ENCODE measurements around the gene DYNC1H1. TPM values are rescaled to one million over a fixed set of nuclear protein-coding genes. Genes with fewer than 3 reads are reported as not detected.

Gene DYNC1H1
- total and polyA plus RNA-seq, 2 experiments from 2014 or later = 179 to 635 TPM

DNA sequence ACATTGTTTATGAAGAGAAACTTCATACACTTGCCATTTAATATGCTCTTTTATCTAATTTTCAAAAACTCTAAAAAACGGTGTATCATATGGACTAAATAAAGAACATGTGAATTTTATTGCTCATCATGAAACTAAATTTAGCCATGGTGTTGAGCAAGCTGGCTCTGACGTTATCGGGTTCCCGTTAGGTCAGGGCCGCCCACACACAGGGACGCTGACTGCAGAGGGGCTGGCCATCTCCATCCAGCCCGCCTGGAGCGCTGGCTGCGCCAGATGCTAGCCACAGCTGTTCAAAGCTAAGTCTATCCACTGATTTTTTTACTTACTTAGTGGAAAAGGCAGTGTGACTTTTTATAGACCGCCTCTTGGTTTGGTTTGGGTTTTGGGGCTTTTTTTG lies 36.5 kb upstream of the DYNC1H1 start:
- Mint-ChIP-seq H3K27ac (no peak overlapping the region), H3K4me3 (no peak overlapping the region), H3K4me1 (no peaks in the 10 kb centered on the region), H3K27me3 (ENCODE audit: insufficient read depth, low read depth, poor library complexity) (no peaks in the 10 kb centered on the region), H3K9me3 (no peaks in the 10 kb centered on the region), H3K36me3 (ENCODE audit: low read depth) (no peaks in the 10 kb centered on the region)
- no peaks in the 10 kb centered on the region for H3K4me1 ChIP-seq (ENCODE audit: insufficient read depth)
- H3K4me2 ChIP-seq = no peak overlapping the region
- no peak for TF ChIP-seq JUNB (IDR thresholded peaks at IDR 0.05; ENCODE audit: unreplicated experiment)
- TF ChIP-seq STAT1 (IDR thresholded peaks at IDR 0.05; ENCODE audit: unreplicated experiment) = no peak
- TF ChIP-seq EZH2phosphoT487 (IDR thresholded peaks at IDR 0.05; ENCODE audit: unreplicated experiment) = no peak
- TF ChIP-seq, protein P1, sequence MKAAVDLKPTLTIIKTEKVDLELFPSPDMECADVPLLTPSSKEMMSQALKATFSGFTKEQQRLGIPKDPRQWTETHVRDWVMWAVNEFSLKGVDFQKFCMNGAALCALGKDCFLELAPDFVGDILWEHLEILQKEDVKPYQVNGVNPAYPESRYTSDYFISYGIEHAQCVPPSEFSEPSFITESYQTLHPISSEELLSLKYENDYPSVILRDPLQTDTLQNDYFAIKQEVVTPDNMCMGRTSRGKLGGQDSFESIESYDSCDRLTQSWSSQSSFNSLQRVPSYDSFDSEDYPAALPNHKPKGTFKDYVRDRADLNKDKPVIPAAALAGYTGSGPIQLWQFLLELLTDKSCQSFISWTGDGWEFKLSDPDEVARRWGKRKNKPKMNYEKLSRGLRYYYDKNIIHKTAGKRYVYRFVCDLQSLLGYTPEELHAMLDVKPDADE (IDR thresholded peaks at IDR 0.05) = no peak
- TF ChIP-seq, protein P2, sequence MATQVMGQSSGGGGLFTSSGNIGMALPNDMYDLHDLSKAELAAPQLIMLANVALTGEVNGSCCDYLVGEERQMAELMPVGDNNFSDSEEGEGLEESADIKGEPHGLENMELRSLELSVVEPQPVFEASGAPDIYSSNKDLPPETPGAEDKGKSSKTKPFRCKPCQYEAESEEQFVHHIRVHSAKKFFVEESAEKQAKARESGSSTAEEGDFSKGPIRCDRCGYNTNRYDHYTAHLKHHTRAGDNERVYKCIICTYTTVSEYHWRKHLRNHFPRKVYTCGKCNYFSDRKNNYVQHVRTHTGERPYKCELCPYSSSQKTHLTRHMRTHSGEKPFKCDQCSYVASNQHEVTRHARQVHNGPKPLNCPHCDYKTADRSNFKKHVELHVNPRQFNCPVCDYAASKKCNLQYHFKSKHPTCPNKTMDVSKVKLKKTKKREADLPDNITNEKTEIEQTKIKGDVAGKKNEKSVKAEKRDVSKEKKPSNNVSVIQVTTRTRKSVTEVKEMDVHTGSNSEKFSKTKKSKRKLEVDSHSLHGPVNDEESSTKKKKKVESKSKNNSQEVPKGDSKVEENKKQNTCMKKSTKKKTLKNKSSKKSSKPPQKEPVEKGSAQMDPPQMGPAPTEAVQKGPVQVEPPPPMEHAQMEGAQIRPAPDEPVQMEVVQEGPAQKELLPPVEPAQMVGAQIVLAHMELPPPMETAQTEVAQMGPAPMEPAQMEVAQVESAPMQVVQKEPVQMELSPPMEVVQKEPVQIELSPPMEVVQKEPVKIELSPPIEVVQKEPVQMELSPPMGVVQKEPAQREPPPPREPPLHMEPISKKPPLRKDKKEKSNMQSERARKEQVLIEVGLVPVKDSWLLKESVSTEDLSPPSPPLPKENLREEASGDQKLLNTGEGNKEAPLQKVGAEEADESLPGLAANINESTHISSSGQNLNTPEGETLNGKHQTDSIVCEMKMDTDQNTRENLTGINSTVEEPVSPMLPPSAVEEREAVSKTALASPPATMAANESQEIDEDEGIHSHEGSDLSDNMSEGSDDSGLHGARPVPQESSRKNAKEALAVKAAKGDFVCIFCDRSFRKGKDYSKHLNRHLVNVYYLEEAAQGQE (IDR thresholded peaks at IDR 0.05; ENCODE audit: unreplicated experiment) = no peak
- no peak for TF ChIP-seq CREB1 (CRISPR knock-in tag; IDR thresholded peaks at IDR 0.05; ENCODE audit: low read depth)
- TF ChIP-seq ZNF114 (CRISPR knock-in tag; IDR thresholded peaks at IDR 0.05) = no peak
- TF ChIP-seq, protein P3, sequence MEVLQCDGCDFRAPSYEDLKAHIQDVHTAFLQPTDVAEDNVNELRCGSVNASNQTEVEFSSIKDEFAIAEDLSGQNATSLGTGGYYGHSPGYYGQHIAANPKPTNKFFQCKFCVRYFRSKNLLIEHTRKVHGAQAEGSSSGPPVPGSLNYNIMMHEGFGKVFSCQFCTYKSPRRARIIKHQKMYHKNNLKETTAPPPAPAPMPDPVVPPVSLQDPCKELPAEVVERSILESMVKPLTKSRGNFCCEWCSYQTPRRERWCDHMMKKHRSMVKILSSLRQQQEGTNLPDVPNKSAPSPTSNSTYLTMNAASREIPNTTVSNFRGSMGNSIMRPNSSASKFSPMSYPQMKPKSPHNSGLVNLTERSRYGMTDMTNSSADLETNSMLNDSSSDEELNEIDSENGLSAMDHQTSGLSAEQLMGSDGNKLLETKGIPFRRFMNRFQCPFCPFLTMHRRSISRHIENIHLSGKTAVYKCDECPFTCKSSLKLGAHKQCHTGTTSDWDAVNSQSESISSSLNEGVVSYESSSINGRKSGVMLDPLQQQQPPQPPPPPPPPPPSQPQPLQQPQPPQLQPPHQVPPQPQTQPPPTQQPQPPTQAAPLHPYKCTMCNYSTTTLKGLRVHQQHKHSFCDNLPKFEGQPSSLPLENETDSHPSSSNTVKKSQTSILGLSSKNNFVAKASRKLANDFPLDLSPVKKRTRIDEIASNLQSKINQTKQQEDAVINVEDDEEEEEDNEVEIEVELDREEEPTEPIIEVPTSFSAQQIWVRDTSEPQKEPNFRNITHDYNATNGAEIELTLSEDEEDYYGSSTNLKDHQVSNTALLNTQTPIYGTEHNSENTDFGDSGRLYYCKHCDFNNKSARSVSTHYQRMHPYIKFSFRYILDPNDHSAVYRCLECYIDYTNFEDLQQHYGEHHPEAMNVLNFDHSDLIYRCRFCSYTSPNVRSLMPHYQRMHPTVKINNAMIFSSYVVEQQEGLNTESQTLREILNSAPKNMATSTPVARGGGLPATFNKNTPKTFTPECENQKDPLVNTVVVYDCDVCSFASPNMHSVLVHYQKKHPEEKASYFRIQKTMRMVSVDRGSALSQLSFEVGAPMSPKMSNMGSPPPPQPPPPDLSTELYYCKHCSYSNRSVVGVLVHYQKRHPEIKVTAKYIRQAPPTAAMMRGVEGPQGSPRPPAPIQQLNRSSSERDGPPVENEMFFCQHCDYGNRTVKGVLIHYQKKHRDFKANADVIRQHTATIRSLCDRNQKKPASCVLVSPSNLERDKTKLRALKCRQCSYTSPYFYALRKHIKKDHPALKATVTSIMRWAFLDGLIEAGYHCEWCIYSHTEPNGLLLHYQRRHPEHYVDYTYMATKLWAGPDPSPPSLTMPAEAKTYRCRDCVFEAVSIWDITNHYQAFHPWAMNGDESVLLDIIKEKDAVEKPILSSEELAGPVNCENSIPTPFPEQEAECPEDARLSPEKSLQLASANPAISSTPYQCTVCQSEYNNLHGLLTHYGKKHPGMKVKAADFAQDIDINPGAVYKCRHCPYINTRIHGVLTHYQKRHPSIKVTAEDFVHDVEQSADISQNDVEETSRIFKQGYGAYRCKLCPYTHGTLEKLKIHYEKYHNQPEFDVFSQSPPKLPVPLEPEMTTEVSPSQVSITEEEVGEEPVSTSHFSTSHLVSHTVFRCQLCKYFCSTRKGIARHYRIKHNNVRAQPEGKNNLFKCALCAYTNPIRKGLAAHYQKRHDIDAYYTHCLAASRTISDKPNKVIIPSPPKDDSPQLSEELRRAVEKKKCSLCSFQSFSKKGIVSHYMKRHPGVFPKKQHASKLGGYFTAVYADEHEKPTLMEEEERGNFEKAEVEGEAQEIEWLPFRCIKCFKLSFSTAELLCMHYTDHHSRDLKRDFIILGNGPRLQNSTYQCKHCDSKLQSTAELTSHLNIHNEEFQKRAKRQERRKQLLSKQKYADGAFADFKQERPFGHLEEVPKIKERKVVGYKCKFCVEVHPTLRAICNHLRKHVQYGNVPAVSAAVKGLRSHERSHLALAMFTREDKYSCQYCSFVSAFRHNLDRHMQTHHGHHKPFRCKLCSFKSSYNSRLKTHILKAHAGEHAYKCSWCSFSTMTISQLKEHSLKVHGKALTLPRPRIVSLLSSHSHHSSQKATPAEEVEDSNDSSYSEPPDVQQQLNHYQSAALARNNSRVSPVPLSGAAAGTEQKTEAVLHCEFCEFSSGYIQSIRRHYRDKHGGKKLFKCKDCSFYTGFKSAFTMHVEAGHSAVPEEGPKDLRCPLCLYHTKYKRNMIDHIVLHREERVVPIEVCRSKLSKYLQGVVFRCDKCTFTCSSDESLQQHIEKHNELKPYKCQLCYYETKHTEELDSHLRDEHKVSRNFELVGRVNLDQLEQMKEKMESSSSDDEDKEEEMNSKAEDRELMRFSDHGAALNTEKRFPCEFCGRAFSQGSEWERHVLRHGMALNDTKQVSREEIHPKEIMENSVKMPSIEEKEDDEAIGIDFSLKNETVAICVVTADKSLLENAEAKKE (CRISPR knock-in tag; IDR thresholded peaks at IDR 0.05) = no peak
- ATAC-seq (peak; percentile 49), DNase-seq (ENCODE audit: low spot score) (no peak)
- H3K9me2 ChIP-seq (ENCODE audit: insufficient read depth) = no peaks in the 10 kb centered on the region
- H3F3A ChIP-seq (replicated peaks; ENCODE audit: low read depth) = 0 out of 2 replicates have a peak, but pooled peaks cover 2% of the 10 kb centered on the region
- no peak overlapping the region for H3K27ac ChIP-seq (ENCODE audit: low read depth)
- H3K27me3 ChIP-seq (ENCODE audit: insufficient read depth) = no peaks in the 10 kb centered on the region
- H2AFZ ChIP-seq = no peak overlapping the region
- 0 out of 2 replicates have a peak, but pooled peaks cover 7% of the 10 kb centered on the region for H4K20me1 ChIP-seq (replicated peaks; ENCODE audit: insufficient read depth)
- no peaks in the 10 kb centered on the region for H3K79me2 ChIP-seq (replicated peaks; ENCODE audit: insufficient read depth)
- H3K4me3 ChIP-seq = no peak overlapping the region
- no peaks in the 10 kb centered on the region for H3K36me3 ChIP-seq (ENCODE audit: insufficient read depth)
